Peyer's patch (tissue), 4 donors: ENCODE data around the gene ZNF813.

Source experiments
- CTCF ChIP-seq, 6 experiments: fragments of 450-650 bp in 4 of 6; fragments of 200-600 bp in 2 of 6; sonication (generic) in 1 of 6; IDR thresholded peaks; one replicate each; pipeline ENCODE4 v1.5.1; 2017 to 2019; ENCODE audit warnings: antibody characterized with exemption in 6 of 6, mild to moderate bottlenecking in 3 of 6, moderate library complexity in 1 of 6
- POLR2A ChIP-seq, 2 donors: fragments of 450-650 bp; IDR thresholded peaks; one replicate each; pipeline ENCODE4 v1.5.1; 2017; ENCODE audit warnings: antibody characterized with exemption in 2 of 2, mild to moderate bottlenecking in 2 of 2, moderate library complexity in 2 of 2

- TF ChIP-seq CTCF (IDR thresholded peaks at IDR 0.05) (no peak), POLR2A (IDR thresholded peaks at IDR 0.05) (peak in 1 of 2 donors; percentile 46)
Observed at GRCh38 chr19:53467485-53468262, at the start of gene ZNF813.
